NCI-H2227 (cell line): ENCODE measurements around the gene GID8.
A peak's percentile ranks its signal among the peaks of the same experiment; 100 is the strongest.

Experiments used
- DNase-seq: peaks from one replicate; lab custom pipeline; 2025; ENCODE audit not compliant: unreplicated experiment; lab: John Stamatoyannopoulos, UW

The GID8 gene

GRCh38 chr20:62938105-62938888, at the start of gene GID8:
TSS of gene GID8 (plus strand) at chr20:62938147. CDS start at chr20:62941503, 3,356 bp downstream.
- peak; percentile 73 for DNase-seq

GRCh38 chr20:62888406-62888805, 49.5 kb upstream of the GID8 start:
- no peak for DNase-seq

- DNase-seq, result no peak
Observed at GRCh38 chr20:62888910-62889309, 49.0 kb upstream of the GID8 start.

- no peak for DNase-seq
Observed at GRCh38 chr20:62889411-62889810, 48.5 kb upstream of the GID8 start.

- DNase-seq, result no peak
Observed at GRCh38 chr20:62889871-62890270, 48.1 kb upstream of the GID8 start.

GRCh38 chr20:62890444-62890843, 47.5 kb upstream of the GID8 start:
- no peak for DNase-seq

- DNase-seq, result no peak
Observed at GRCh38 chr20:62891111-62891510, 46.8 kb upstream of the GID8 start.

- DNase-seq, result no peak
Observed at GRCh38 chr20:62892348-62893304, 45.3 kb upstream of the GID8 start.

- no peak for DNase-seq
Observed at GRCh38 chr20:62893700-62894099, 44.2 kb upstream of the GID8 start.

GRCh38 chr20:62894261-62894660, 43.7 kb upstream of the GID8 start:
- DNase-seq, result no peak

- no peak for DNase-seq
Observed at GRCh38 chr20:62895539-62895938, 42.4 kb upstream of the GID8 start.

GRCh38 chr20:62896526-62896925, 41.4 kb upstream of the GID8 start:
- no peak for DNase-seq

GRCh38 chr20:62897666-62898065, 40.3 kb upstream of the GID8 start:
- DNase-seq, result no peak

GRCh38 chr20:62898093-62898964, 39.6 kb upstream of the GID8 start:
- DNase-seq, result no peak

- DNase-seq, result no peak
Observed at GRCh38 chr20:62898970-62899632, 38.8 kb upstream of the GID8 start.

GRCh38 chr20:62899633-62900051, 38.3 kb upstream of the GID8 start:
- peak; percentile 33 for DNase-seq

- peak; percentile 89 for DNase-seq
Observed at GRCh38 chr20:62900052-62900691, 37.8 kb upstream of the GID8 start.

- DNase-seq, result peak; percentile 58
Observed at GRCh38 chr20:62900692-62901584, 37.0 kb upstream of the GID8 start.

- no peak for DNase-seq
Observed at GRCh38 chr20:62901891-62902290, 36.1 kb upstream of the GID8 start.
